WI38 (cell line): ENCODE results near the gene SRPK2.
"Not testable (repeated sequence)": the region's sequence is repeated elsewhere in the genome, so short reads cannot be mapped to it uniquely, and the experiment has no call there.

Source experiments
- H3K4me3 ChIP-seq: 2 replicates; pipeline ENCODE4 v1.5.1; 2011; ENCODE audit warnings: low read depth, mild to moderate bottlenecking, control low read depth, low read length
- CTCF ChIP-seq: IDR thresholded peaks from 2 replicates; pipeline ENCODE4 v1.5.1; 2012; ENCODE audit warnings: low read depth, mild to moderate bottlenecking, control low read depth, low read length

SRPK2 gene

DNA sequence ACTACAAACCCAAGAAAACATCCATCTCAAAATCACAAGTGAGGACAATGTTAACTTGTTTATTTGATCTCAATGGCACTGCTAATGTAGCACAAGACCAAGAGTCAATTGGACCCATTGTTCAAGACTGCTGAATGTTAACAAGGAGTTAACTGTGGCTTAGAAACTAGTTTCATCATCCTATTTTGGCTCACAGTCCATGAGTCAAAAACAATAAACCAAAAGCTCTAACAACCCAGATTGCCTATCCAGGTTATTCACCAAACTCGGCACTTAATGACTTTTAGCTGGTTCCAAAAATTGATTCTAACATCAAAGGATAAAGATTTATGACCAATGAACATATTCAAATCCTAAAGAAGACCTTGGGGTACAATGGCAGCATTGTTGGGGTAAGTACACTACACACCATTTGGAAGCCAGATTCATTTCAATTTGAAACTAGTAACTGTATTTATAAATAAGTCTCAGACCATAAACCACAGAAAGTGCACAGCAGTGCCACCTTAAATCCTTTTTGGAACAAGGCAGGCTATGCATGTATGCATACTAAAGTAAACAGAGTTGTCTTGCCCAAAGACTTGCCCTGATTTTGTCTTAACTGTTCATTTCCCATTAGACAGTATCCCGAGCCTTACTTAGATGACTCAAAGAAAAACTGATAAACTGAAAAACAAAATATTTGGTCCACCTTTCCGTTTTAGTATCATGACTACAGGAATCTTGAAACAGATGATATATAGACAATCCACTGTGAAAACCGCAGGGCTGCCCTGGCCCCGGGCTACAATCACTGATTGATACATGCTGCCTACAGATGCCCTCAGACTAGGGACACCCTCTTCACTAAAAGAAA, 84.5 kb downstream of the SRPK2 start:
- no peak overlapping the region for H3K4me3 ChIP-seq
- no peak for TF ChIP-seq CTCF

DNA sequence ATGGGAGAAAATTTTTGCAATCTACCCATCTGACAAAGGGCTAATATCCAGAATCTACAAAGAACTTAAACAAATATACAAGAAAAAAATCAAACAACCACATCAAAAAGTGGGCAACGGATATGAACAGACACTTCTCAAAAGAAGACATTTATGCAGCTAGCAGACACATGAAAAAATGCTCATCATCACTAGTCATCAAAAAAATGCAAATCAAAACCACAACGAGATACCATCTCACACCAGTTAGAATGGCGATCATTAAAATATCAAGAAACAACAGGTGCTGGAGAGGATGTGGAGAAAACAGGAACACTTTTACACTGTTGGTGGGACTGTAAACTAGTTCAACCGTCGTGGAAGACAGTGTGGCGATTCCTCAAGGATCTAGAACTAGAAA, 88.1 kb downstream of the SRPK2 start:
- H3K4me3 ChIP-seq, result not testable (repeated sequence)

GRCh38 chr7:105298439-105298894, 90.3 kb downstream of the SRPK2 start:
- no peak overlapping the region for H3K4me3 ChIP-seq
- TF ChIP-seq CTCF, result no peak

- no peak overlapping the region for H3K4me3 ChIP-seq
- TF ChIP-seq CTCF, result no peak
These were observed 90.7 kb downstream of the SRPK2 start for GRCh38 chr7:105297985-105298384.

DNA sequence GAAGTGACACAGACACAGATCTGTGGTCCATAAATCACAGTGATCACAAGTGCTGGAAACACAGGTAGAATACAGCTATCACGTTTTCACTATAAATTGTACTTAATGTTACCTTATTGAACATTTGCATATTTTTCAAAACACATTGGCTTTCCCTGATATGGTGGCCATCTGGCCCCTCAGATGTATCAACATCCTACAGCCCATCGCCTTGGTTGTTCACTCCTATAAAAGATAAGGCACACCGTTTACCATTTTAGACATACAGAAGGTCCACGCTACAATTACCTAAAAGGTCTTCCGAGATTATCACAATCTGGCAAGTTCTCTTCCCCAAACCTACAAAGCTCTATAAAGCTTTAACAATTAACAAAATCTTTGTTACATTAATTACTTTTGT, 91.4 kb downstream of the SRPK2 start:
- no peak overlapping the region for H3K4me3 ChIP-seq
- no peak for TF ChIP-seq CTCF

DNA sequence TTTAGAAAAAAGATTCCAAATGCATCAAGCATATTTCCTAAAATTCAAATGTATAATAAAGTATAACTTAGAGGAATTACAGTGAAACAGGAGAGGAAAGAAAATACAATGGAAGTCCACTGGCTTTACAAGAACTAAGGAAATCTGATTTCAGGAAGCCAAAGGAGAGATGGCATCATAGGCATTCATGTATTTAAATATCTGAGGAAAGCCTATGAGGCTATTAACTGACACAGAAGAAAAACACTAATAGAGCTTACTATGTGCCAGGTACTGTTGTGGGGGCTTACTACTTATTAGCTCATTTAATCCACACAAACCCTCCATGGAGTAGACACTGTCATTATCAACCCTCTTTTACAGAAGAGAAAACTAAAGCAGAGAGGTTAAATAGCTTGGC, 92.2 kb downstream of the SRPK2 start:
- no peak overlapping the region for H3K4me3 ChIP-seq
- no peak for TF ChIP-seq CTCF

- TF ChIP-seq CTCF, result no peak
- no peak overlapping the region for H3K4me3 ChIP-seq
These were observed 92.9 kb downstream of the SRPK2 start for GRCh38 chr7:105295596-105296352.

DNA sequence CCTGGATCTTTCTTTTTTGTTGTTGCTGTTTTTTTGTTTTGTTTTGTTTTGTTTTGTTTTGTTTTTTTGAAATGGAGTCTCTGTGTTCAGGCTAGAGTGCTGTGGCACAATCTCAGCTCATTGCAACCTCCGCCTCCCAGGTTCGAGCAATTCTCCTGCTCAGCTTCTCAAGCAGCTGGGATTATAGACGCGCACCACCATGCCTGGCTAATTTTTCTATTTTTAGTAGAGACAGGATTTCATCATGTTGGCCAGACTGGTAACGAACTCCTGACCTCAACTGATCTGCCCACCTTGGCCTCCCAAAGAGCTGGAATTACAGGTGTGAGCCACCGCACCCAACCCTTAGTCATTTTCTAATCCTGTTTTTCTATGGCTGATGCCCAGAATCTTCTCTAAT, 94.2 kb downstream of the SRPK2 start:
- H3K4me3 ChIP-seq, result not testable (repeated sequence)
